BJ (cell line): ENCODE data around the gene COLEC12. TPM values are rescaled to one million over a fixed set of nuclear protein-coding genes. Genes with fewer than 3 reads are reported as not detected.

Experiments
- CTCF ChIA-PET: fragments of 350-600 bp; formaldehyde crosslinking; extraction: SDS; loops from one replicate; lab custom pipeline; 2021; ENCODE audit warnings: antibody characterized with exemption, inconsistent platforms; lab: Yijun Ruan, JAX
- POLR2A ChIA-PET: fragments of 300-600 bp; sonication (Branson Sonifier 250); formaldehyde crosslinking; extraction: SDS; loops from one replicate; lab custom pipeline; 2021; ENCODE audit warnings: antibody characterized with exemption; lab: Charles Lee
- DNase-seq: peaks from one replicate; pipeline ENCODE4 v3.0.0-alpha.2; 2011; ENCODE audit warnings: low read depth
- H3K27me3 ChIP-seq: 2 replicates; pipeline ENCODE4 v1.6.0; 2011; ENCODE audit warnings: low read length; ENCODE audit not compliant: control insufficient read depth, insufficient read depth
- H3K36me3 ChIP-seq: 2 replicates; pipeline ENCODE4 v1.5.1; 2011; ENCODE audit warnings: low read length; ENCODE audit not compliant: control insufficient read depth, insufficient read depth
- H3K4me3 ChIP-seq: 2 replicates; pipeline ENCODE4 v1.5.1; 2011; ENCODE audit warnings: low read depth, mild to moderate bottlenecking, control low read depth, low read length
- CTCF ChIP-seq: IDR thresholded peaks from 2 replicates; pipeline ENCODE4 v1.5.1; 2011; ENCODE audit warnings: low read depth, mild to moderate bottlenecking, control low read depth, inconsistent platforms, low read length, moderate library complexity; ENCODE audit not compliant: insufficient read depth
- polyA plus RNA-seq: library from polyadenylated mRNA; depleted of rRNA; stranded (reverse); fragments of >200 nt; gene quantifications from 2 replicates; pipeline ENCODE4 v1.2.3, GENCODE V29; 2011

Gene COLEC12
- polyA plus RNA-seq, 1 experiment: 41.1 TPM

GRCh38 chr18:457521-458412 lies 42.7 kb downstream of the COLEC12 start:
- CTCF ChIA-PET: interaction anchor here (0.9 to 1.3 kb wide), 3 partner anchors 16 to 163 kb away, joined by 3 to 6 read pairs (median 3); no protein-coding TSS in a partner anchor
- no peak for TF ChIP-seq CTCF
- no peak for DNase-seq
- no peak overlapping the region for H3K4me3 ChIP-seq
- peaks cover 3% of the 10 kb centered on the region; the same call in 1 of the 2 replicates for H3K36me3 ChIP-seq
- no peaks in the 10 kb centered on the region for H3K27me3 ChIP-seq
- POLR2A ChIA-PET: no interaction called here

- H3K36me3 ChIP-seq: peaks cover 3% of the 10 kb centered on the region; the same call in 1 of the 2 replicates
- ChIA-PET POLR2A (no interaction called here), CTCF (interaction anchor here (0.9 to 1.3 kb wide), 4 partner anchors 10 to 163 kb away, joined by 3 to 6 read pairs (median 3); no protein-coding TSS in a partner anchor)
- no peak for TF ChIP-seq CTCF
- no peak for DNase-seq
- no peak overlapping the region for H3K4me3 ChIP-seq
- no peaks in the 10 kb centered on the region for H3K27me3 ChIP-seq
Observed at GRCh38 chr18:457140-457519, 43.4 kb downstream of the COLEC12 start.

DNA sequence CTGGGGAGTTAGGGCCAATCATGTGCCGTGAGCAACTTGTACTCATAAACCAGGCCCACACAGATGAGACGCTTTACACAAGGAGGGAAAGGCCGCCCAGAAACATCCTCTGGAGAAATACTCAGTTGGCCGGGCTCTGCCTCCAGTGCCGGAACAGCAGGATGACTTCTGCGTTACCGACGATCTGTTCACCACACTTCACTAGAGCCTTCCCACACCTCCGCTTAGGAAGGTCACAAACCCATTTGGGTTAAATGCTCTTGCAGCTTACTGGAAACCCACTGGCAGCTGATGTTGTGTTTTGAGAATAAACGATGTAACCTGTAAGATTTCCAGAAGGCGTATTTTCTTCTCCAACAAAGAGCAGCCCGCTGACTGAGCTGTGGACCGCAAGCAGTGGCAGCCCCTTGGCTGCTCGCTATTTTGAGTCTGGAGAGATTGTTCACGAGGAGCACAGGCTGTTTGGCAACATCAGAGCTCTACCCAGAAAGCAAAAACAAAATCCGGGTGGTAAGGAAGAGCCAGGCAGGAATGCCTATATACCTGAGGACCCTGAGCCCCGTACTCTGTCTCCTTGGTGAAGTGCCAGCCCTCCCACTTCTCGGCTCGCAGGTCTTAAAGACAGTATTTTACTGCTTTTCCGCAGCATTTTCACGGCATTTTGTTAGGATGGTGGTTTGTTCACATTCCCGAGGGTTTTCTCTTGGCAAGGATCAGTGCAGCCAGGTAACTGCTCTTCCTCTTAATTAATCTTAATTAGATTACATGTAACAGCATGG lies 44.0 kb downstream of the COLEC12 start:
- H3K36me3 ChIP-seq: peaks cover 3% of the 10 kb centered on the region; the same call in 1 of the 2 replicates
- ChIA-PET POLR2A (no interaction called here), CTCF (interaction anchor here (1.0 to 1.3 kb wide), 2 partner anchors 9 to 159 kb away, joined by 3 to 6 read pairs; no protein-coding TSS in a partner anchor)
- TF ChIP-seq CTCF: no peak
- DNase-seq: no peak
- no peak overlapping the region for H3K4me3 ChIP-seq
- H3K27me3 ChIP-seq: no peaks in the 10 kb centered on the region

GRCh38 chr18:453400-453799 lies 47.1 kb downstream of the COLEC12 start:
- no peaks in the 10 kb centered on the region for H3K27me3 ChIP-seq
- ChIA-PET CTCF (interaction anchor here (1.3 kb wide), 1 partner anchor 162 kb away, joined by 3 read pairs; no protein-coding TSS in a partner anchor), POLR2A (no interaction called here)
- no peaks in the 10 kb centered on the region for H3K36me3 ChIP-seq
- no peak for DNase-seq
- TF ChIP-seq CTCF: no peak
- H3K4me3 ChIP-seq: no peak overlapping the region

GRCh38 chr18:452816-453215 lies 47.7 kb downstream of the COLEC12 start:
- ChIA-PET POLR2A (no interaction called here), CTCF (interaction anchor here (1.3 kb wide), 1 partner anchor 163 kb away, joined by 3 read pairs; no protein-coding TSS in a partner anchor)
- Histone ChIP-seq H3K27me3 (no peaks in the 10 kb centered on the region), H3K36me3 (no peaks in the 10 kb centered on the region), H3K4me3 (no peak overlapping the region)
- no peak for DNase-seq
- no peak for TF ChIP-seq CTCF
